Measurements from ENCODE around the gene OLFML2B. TPM values are rescaled to one million over a fixed set of nuclear protein-coding genes. Genes with fewer than 3 reads are reported as not detected.
"Not testable (repeated sequence)": the region's sequence is repeated elsewhere in the genome, so short reads cannot be mapped to it uniquely, and the experiment has no call there.

OLFML2B gene
- total RNA-seq, 4 donors from 2014 or later: 2.7 to 5.2 (median 3.6) TPM

GRCh38 chr1:162059721-162060120, 36.1 kb upstream of the OLFML2B start:
- Histone ChIP-seq H3K4me1 (no peaks in the 10 kb centered on the region), H3K36me3 (no peaks in the 10 kb centered on the region), H3K9me3 (no peaks in the 10 kb centered on the region), H3K4me3 (no peak overlapping the region), H3K27ac (no peak overlapping the region), H3K27me3 (no peaks in the 10 kb centered on the region)
- WGBS: 45% methylated on average over 3 of the region's 3 CpGs
- no peak for TF ChIP-seq POLR2A (IDR thresholded peaks at IDR 0.05)
- no peak for DNase-seq (ENCODE audit: low spot score in 2 of 2)

GRCh38 chr1:162056579-162056978, 32.9 kb upstream of the OLFML2B start:
- no peak overlapping the region for H3K27ac ChIP-seq
- H3K9me3 ChIP-seq: no peaks in the 10 kb centered on the region
- H3K4me3 ChIP-seq: no peak overlapping the region
- no peaks in the 10 kb centered on the region for H3K36me3 ChIP-seq
- no peaks in the 10 kb centered on the region for H3K27me3 ChIP-seq
- TF ChIP-seq EP300 (IDR thresholded peaks at IDR 0.05): no peak
- no peak for TF ChIP-seq POLR2AphosphoS5 (IDR thresholded peaks at IDR 0.05)
- no peak for TF ChIP-seq POLR2A (IDR thresholded peaks at IDR 0.05)
- no peak for TF ChIP-seq CTCF (IDR thresholded peaks at IDR 0.05)
- no peak for DNase-seq (ENCODE audit: low spot score in 2 of 2)
- WGBS: 89% methylated on average over 3 of the region's 3 CpGs
- H3K4me1 ChIP-seq: no peaks in the 10 kb centered on the region

GRCh38 chr1:162056043-162056442, 32.4 kb upstream of the OLFML2B start:
- no peak for TF ChIP-seq POLR2A (IDR thresholded peaks at IDR 0.05)
- TF ChIP-seq CTCF (IDR thresholded peaks at IDR 0.05): peak; percentile 77 to 85
- no peak for DNase-seq (ENCODE audit: low spot score in 2 of 2)
- Histone ChIP-seq H3K36me3 (no peaks in the 10 kb centered on the region), H3K27me3 (no peaks in the 10 kb centered on the region), H3K27ac (no peak overlapping the region), H3K4me1 (no peaks in the 10 kb centered on the region), H3K9me3 (no peaks in the 10 kb centered on the region), H3K4me3 (no peak overlapping the region)
- WGBS: 34% methylated on average over 3 of the region's 3 CpGs

GRCh38 chr1:162055062-162055461, 31.4 kb upstream of the OLFML2B start:
- Histone ChIP-seq H3K36me3 (no peaks in the 10 kb centered on the region), H3K9me3 (no peaks in the 10 kb centered on the region), H3K27ac (no peak overlapping the region), H3K27me3 (no peaks in the 10 kb centered on the region), H3K4me3 (no peak overlapping the region), H3K4me1 (no peaks in the 10 kb centered on the region)
- 52% methylated on average over 3 of the region's 3 CpGs for WGBS
- DNase-seq (ENCODE audit: low spot score in 2 of 2): no peak
- TF ChIP-seq CTCF (IDR thresholded peaks at IDR 0.05) (no peak), POLR2A (IDR thresholded peaks at IDR 0.05) (no peak), POLR2AphosphoS5 (IDR thresholded peaks at IDR 0.05) (no peak), EP300 (IDR thresholded peaks at IDR 0.05) (no peak)

GRCh38 chr1:162053949-162054348, 30.3 kb upstream of the OLFML2B start:
- H3K27me3 ChIP-seq; H3K27ac ChIP-seq; H3K36me3 ChIP-seq; H3K4me3 ChIP-seq; H3K4me1 ChIP-seq; H3K9me3 ChIP-seq; DNase-seq (ENCODE audit: low spot score in 2 of 2): not testable (repeated sequence)
- 97% methylated on average over 3 of the region's 3 CpGs for WGBS

GRCh38 chr1:162046921-162047320, 23.3 kb upstream of the OLFML2B start:
- Histone ChIP-seq H3K4me1 (no peaks in the 10 kb centered on the region), H3K27ac (no peak overlapping the region), H3K4me3 (no peak overlapping the region), H3K36me3 (no peaks in the 10 kb centered on the region), H3K9me3 (no peaks in the 10 kb centered on the region), H3K27me3 (no peaks in the 10 kb centered on the region)
- TF ChIP-seq CTCF (IDR thresholded peaks at IDR 0.05): no peak
- no peak for DNase-seq (ENCODE audit: low spot score in 2 of 2)
- 46% methylated on average over 1 of the region's 1 CpG for WGBS

Data from suprapubic skin (tissue), 4 donors.